Astrocyte of the cerebellum (primary cell): ENCODE results near the gene ATP11A.

Experiments used
- DNase-seq: peaks from one replicate; pipeline ENCODE4 v3.0.0-alpha.2; 2011; ENCODE audit warnings: low read depth
- H3K4me3 ChIP-seq: 2 replicates; pipeline ENCODE4 v1.5.1; 2011; ENCODE audit warnings: mild to moderate bottlenecking, low read depth, low read length, moderate library complexity
- in situ Hi-C: cut with HindIII; loops from 2 replicates; pipeline ENCODE4 v1.10.0; 2017; ENCODE audit warnings: low sequenced_read_pairs
- TF ChIP-seq, protein P1 (sequence below): IDR thresholded peaks from 2 replicates; pipeline ENCODE4 v1.5.1; 2012; ENCODE audit warnings: low read length, low read depth, moderate library complexity, mild to moderate bottlenecking; ENCODE audit errors: missing control alignments

ATP11A gene

DNA sequence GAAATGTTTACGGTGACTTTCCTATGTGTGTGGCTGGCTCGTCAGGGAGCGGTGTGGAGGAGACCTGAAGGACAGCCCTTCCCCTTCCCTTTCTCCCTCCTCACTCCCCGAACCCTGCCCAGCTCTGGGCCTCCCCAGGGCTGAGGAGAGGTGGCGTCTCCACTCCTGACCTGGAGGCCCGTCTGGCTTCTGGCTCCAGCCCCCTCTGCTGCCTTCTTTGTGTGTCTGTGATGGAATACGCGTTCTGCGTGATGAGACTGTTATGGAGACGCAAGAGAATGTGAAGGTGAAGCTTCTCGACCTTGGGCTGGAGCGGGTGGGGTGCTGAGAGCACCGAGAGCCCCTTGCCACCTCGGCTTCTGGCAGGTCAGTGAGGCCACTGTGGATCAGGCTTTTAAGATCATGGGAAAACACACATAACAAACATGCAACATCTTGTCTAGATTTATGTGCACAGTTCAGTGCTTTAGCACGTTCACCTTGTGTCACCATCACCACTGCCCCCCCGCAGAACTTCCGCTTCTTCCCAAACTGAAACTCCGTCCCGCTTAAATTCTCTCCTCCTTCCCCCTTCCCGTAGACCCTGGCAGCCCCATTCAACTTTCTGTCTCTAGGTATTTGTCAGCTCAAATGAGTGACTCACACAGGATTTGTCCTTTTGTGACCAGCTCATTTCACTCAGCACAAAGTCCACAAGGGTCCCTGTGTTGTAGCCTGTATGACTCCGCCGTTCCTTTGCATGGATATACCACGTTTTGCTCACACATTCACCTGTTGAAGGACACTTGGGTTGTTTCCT, 24.7 kb downstream of the ATP11A start:
- TF ChIP-seq, protein P1, sequence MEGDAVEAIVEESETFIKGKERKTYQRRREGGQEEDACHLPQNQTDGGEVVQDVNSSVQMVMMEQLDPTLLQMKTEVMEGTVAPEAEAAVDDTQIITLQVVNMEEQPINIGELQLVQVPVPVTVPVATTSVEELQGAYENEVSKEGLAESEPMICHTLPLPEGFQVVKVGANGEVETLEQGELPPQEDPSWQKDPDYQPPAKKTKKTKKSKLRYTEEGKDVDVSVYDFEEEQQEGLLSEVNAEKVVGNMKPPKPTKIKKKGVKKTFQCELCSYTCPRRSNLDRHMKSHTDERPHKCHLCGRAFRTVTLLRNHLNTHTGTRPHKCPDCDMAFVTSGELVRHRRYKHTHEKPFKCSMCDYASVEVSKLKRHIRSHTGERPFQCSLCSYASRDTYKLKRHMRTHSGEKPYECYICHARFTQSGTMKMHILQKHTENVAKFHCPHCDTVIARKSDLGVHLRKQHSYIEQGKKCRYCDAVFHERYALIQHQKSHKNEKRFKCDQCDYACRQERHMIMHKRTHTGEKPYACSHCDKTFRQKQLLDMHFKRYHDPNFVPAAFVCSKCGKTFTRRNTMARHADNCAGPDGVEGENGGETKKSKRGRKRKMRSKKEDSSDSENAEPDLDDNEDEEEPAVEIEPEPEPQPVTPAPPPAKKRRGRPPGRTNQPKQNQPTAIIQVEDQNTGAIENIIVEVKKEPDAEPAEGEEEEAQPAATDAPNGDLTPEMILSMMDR: no peak
- no peak overlapping the region for H3K4me3 ChIP-seq
- in situ Hi-C loops: no loop called here
- DNase-seq: no peak

DNA sequence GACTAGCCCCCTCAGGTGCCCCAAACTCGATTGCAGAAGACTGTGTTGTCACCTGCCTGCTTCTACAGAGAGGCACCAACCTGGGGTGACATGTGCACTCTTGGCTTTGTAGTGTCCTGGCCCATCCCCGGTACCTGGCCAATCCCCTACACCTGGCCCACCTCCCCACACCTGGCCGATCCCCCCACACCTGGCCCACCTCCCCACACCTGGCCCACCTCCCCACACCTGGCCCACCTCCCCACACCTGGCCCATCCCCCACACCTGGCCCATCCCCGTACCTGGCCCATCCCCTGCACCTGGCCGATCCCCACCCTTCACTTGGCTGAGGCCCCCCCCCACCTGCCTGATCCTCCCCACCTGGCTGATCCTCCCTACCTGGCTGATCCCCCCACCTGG, 25.4 kb downstream of the ATP11A start:
- DNase-seq: no peak
- in situ Hi-C loops: no loop called here
- TF ChIP-seq, protein P1: no peak
- no peak overlapping the region for H3K4me3 ChIP-seq

DNA sequence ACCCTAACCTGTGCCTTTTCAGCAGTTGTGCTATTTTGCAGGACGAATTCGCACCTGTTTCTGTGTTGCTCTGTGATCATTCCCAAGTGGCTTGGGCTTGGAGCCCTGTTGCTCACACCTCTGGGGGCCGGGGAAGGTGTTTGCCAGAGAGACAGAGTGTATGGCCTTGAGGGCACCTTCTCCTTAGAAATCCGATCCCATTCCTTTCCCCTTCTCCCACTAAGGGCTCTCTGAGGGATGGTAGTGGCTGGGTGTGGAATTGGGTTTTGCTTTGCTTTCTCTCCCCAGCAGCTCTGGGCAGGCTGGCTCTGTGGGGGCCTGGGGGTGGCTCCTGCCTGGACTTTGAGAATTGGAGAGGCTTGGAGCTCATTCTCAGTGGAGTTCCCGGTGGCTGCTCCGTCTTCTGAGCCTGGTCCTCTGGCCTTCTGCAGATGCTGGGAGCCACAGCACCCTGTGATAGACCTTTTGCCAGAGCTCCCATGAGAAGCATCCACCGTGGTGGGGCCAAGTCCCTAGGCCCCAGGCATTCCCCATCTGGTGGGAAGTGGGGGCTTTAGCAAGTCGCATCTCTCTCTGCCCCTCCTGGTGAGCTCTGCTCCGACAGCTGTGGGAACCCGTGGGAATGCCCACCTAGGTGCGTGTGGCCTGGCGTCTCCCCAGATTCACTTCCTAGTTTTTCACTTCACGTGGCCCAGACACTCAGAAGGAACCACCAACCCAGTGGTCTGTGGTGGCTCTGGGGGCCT, 26.1 kb downstream of the ATP11A start:
- in situ Hi-C loops: no loop called here
- no peak for DNase-seq
- TF ChIP-seq, protein P1: no peak
- no peak overlapping the region for H3K4me3 ChIP-seq

DNA sequence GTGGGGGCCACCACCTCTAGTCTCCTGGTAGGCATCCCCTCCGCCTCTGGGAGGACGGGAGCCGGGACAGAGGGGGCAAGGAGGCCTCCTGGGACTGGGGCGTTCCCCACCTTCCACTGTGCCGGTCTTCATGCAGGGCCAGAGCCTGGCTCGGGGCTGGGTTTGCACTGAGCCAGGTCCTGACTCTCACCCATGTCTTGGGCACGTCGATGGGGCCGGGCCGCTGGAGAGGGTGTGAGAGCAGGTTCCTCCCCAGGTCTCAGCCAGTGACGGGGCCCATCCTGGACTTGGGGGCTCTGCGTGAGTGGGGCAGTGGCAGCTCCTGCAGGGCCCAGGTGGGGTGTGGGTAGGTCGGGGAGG, 26.6 kb downstream of the ATP11A start:
- DNase-seq: no peak
- in situ Hi-C loops: no loop called here
- TF ChIP-seq, protein P1: no peak
- H3K4me3 ChIP-seq: no peak overlapping the region

DNA sequence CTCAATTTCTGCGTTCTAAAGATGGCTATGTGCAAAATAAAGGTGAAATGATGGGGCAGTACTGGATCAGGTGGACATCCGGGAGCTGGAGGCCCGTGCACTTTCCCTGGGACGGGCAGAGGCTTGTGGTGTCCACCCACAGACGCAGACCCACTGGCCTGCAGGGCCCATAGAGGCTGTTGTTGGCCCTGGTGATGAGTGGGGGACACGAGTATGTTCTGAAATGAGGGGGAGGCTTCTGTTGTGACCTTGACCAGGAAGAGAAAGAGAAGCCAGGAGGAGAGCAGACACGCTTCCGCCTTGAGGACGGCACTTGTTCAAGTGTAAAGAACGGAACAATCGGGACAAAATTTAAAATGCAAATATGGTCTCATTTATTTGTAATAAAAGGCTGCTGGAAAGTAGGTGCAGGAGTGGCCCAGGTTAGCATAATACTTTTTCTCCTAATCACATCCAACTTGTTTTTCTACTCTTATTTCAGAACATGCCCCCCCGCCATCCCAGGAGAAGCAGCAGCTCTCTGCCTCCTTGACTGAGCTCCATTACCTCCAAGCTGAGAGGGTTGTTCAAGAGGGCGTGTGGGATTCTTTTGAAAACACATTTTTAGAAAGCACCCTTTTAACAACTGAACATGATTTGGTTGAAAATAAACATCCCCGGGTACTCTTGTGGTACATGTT, 27.1 kb downstream of the ATP11A start:
- in situ Hi-C loops: no loop called here
- TF ChIP-seq, protein P1: no peak
- DNase-seq: no peak
- no peak overlapping the region for H3K4me3 ChIP-seq

DNA sequence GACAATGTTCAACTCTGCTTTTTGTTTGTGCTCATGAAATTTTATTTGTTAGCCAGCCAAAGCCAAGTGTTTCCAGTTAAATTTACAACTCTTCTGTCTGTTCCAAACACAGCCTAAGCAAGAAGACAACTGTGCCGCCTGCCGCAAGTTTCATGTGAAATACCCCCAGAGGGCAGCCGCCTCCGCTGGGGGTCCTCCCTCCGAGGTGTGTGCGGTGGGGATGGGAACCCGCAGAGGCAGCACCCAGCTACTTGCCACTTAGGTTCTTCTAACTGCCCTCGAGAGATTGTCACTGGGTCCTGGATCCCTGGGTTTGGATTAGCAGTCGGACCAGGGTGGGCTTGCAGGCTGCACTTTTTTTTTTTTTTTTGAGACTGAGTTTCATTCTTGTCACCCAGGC, 28.5 kb downstream of the ATP11A start:
- in situ Hi-C loops: no loop called here
- DNase-seq: no peak
- no peak overlapping the region for H3K4me3 ChIP-seq
- TF ChIP-seq, protein P1: no peak
